IPS-15b (cell line): ENCODE results near the gene EBNA1BP2.
"Not testable (repeated sequence)": the region's sequence is repeated elsewhere in the genome, so short reads cannot be mapped to it uniquely, and the experiment has no call there.

Experiments
- H3K27me3 ChIP-seq: one replicate; pipeline ENCODE4 v1.6.1; 2013; ENCODE audit warnings: low read length; ENCODE audit not compliant: control insufficient read depth, insufficient read depth
- H3K36me3 ChIP-seq: one replicate; pipeline ENCODE4 v1.6.1; 2013; ENCODE audit warnings: low read length; ENCODE audit not compliant: control insufficient read depth, insufficient read depth
- H3K4me1 ChIP-seq: one replicate; pipeline ENCODE4 v1.6.1; 2013; ENCODE audit warnings: mild to moderate bottlenecking, low read length; ENCODE audit not compliant: control insufficient read depth, insufficient read depth
- H3K4me3 ChIP-seq: one replicate; pipeline ENCODE4 v1.5.1; 2013; ENCODE audit warnings: low read depth, low read length
- H3K9ac ChIP-seq: one replicate; pipeline ENCODE4 v1.6.1; 2013; ENCODE audit warnings: low read depth, mild to moderate bottlenecking, low read length
- H3K9me3 ChIP-seq: one replicate; pipeline ENCODE4 v1.6.1; 2013; ENCODE audit warnings: mild to moderate bottlenecking, low read length; ENCODE audit not compliant: control insufficient read depth, insufficient read depth

The EBNA1BP2 gene

GRCh38 chr1:43171876-43172526 is at the start of gene EBNA1BP2, which contains the start of gene CFAP57:
Gene EBNA1BP2, minus strand, starts transcription at chr1:43172290. Its CDS starts 172 bp downstream, at chr1:43172118.
Gene CFAP57, plus strand, starts transcription at chr1:43172330. Its CDS starts 424 bp downstream, at chr1:43172754.
- H3K9me3 ChIP-seq = no peaks in the 10 kb centered on the region
- peaks cover 4% of the 10 kb centered on the region for H3K4me1 ChIP-seq

GRCh38 chr1:43221797-43222196 is 49.7 kb upstream of the EBNA1BP2 start:
- H3K9ac ChIP-seq = no peak overlapping the region
- no peaks in the 10 kb centered on the region for H3K27me3 ChIP-seq
- no peaks in the 10 kb centered on the region for H3K9me3 ChIP-seq
- H3K4me3 ChIP-seq = no peak overlapping the region
- H3K4me1 ChIP-seq = no peaks in the 10 kb centered on the region
- H3K36me3 ChIP-seq = no peaks in the 10 kb centered on the region

More at GRCh38 chr1:43171876-43172526, at the start of gene EBNA1BP2, which contains the start of gene CFAP57:
- Histone ChIP-seq H3K27me3 (peaks cover 13% of the 10 kb centered on the region), H3K4me3 (peak within 1 kb of the TSS; percentile 97), H3K36me3 (no peaks in the 10 kb centered on the region), H3K9ac (peak within 1 kb of the TSS; percentile 70)

- Histone ChIP-seq H3K9ac (no peak overlapping the region), H3K4me1 (no peaks in the 10 kb centered on the region), H3K27me3 (no peaks in the 10 kb centered on the region), H3K9me3 (no peaks in the 10 kb centered on the region), H3K36me3 (no peaks in the 10 kb centered on the region), H3K4me3 (no peak overlapping the region)
These were observed 49.1 kb upstream of the EBNA1BP2 start for GRCh38 chr1:43220905-43221778.

- Histone ChIP-seq H3K4me1 (no peaks in the 10 kb centered on the region), H3K9ac (no peak overlapping the region), H3K9me3 (no peaks in the 10 kb centered on the region), H3K27me3 (no peaks in the 10 kb centered on the region), H3K4me3 (no peak overlapping the region), H3K36me3 (no peaks in the 10 kb centered on the region)
These were observed 45.7 kb upstream of the EBNA1BP2 start for GRCh38 chr1:43217747-43218146.

GRCh38 chr1:43214501-43215444 is 42.7 kb upstream of the EBNA1BP2 start:
- no peaks in the 10 kb centered on the region for H3K4me1 ChIP-seq
- peak overlapping the region; percentile 39 for H3K9ac ChIP-seq
- H3K27me3 ChIP-seq = no peaks in the 10 kb centered on the region
- no peaks in the 10 kb centered on the region for H3K36me3 ChIP-seq
- no peak overlapping the region for H3K4me3 ChIP-seq
- H3K9me3 ChIP-seq = no peaks in the 10 kb centered on the region

GRCh38 chr1:43208277-43208676 is 36.2 kb upstream of the EBNA1BP2 start:
- H3K36me3 ChIP-seq, H3K9ac ChIP-seq, H3K4me3 ChIP-seq, H3K9me3 ChIP-seq, H3K27me3 ChIP-seq: not testable (repeated sequence)
- H3K4me1 ChIP-seq = peaks cover 12% of the 10 kb centered on the region

GRCh38 chr1:43207229-43207853 is 35.3 kb upstream of the EBNA1BP2 start:
- no peaks in the 10 kb centered on the region for H3K27me3 ChIP-seq
- no peak overlapping the region for H3K9ac ChIP-seq
- H3K4me1 ChIP-seq = peaks cover 12% of the 10 kb centered on the region
- H3K9me3 ChIP-seq = no peaks in the 10 kb centered on the region
- H3K36me3 ChIP-seq = no peaks in the 10 kb centered on the region
- no peak overlapping the region for H3K4me3 ChIP-seq

GRCh38 chr1:43206600-43207228 is 34.6 kb upstream of the EBNA1BP2 start:
- Histone ChIP-seq H3K27me3 (no peaks in the 10 kb centered on the region), H3K9ac (no peak overlapping the region), H3K36me3 (no peaks in the 10 kb centered on the region), H3K4me3 (no peak overlapping the region), H3K4me1 (peaks cover 12% of the 10 kb centered on the region), H3K9me3 (no peaks in the 10 kb centered on the region)

- H3K4me1 ChIP-seq = peaks cover 12% of the 10 kb centered on the region
- H3K9me3 ChIP-seq = no peaks in the 10 kb centered on the region
- H3K9ac ChIP-seq = no peak overlapping the region
- H3K4me3 ChIP-seq = no peak overlapping the region
- H3K36me3 ChIP-seq = no peaks in the 10 kb centered on the region
- no peaks in the 10 kb centered on the region for H3K27me3 ChIP-seq
These were observed 33.6 kb upstream of the EBNA1BP2 start for GRCh38 chr1:43205671-43206070.

- no peak overlapping the region for H3K4me3 ChIP-seq
- H3K36me3 ChIP-seq = no peaks in the 10 kb centered on the region
- peaks cover 12% of the 10 kb centered on the region for H3K4me1 ChIP-seq
- no peak overlapping the region for H3K9ac ChIP-seq
- no peaks in the 10 kb centered on the region for H3K9me3 ChIP-seq
- H3K27me3 ChIP-seq = no peaks in the 10 kb centered on the region
These were observed 32.3 kb upstream of the EBNA1BP2 start for GRCh38 chr1:43204394-43204793.
